Uterus (tissue), 2 donors: ENCODE results near the gene STAT4.

ENCODE experiments used
- CTCF ChIP-seq, 4 experiments: fragments of 200-600 bp in 2 of 4; fragments of 450-650 bp in 2 of 4; sonication (generic) in 2 of 4; IDR thresholded peaks; one replicate each; pipeline ENCODE4 v1.5.1; 2016 to 2019; ENCODE audit warnings: antibody characterized with exemption in 4 of 4, mild to moderate bottlenecking in 2 of 4, moderate library complexity in 1 of 4
- POLR2A ChIP-seq, 2 donors: fragments of 450-650 bp; IDR thresholded peaks; one replicate each; pipeline ENCODE4 v1.6.1; 2016; ENCODE audit warnings: antibody characterized with exemption in 2 of 2, mild to moderate bottlenecking in 1 of 2, moderate library complexity in 1 of 2

GRCh38 chr2:191169456-191170300, 18.9 kb upstream of the STAT4 start:
- TF ChIP-seq POLR2A (IDR thresholded peaks at IDR 0.05): no peak
- TF ChIP-seq CTCF (IDR thresholded peaks at IDR 0.05): no peak
